Measurements from ENCODE around the gene METTL15. TPM values are rescaled to one million over a fixed set of nuclear protein-coding genes. Genes with fewer than 3 reads are reported as not detected.

The METTL15 gene
- total RNA-seq, 1 experiment from 2014 or later = 9.1 TPM

- no peak overlapping the region for H2BK12ac ChIP-seq (ENCODE audit: insufficient read length, low read depth, low read length)
- H2AFZ ChIP-seq (ENCODE audit: low read length) = no peak overlapping the region
- H3K14ac ChIP-seq (ENCODE audit: insufficient read depth, low read length) = peak overlapping the region; percentile 72; the same call in 1 of the 2 replicates
- peak overlapping the region; percentile 84 for H3K18ac ChIP-seq (ENCODE audit: insufficient read length, low read depth, low read length)
- H2BK5ac ChIP-seq (ENCODE audit: insufficient read length, low read length) = no peak overlapping the region
- no peak overlapping the region for H4K91ac ChIP-seq (ENCODE audit: insufficient read length, low read depth, low read length)
- no peak overlapping the region; the same call in 1 of the 2 replicates for H3K4ac ChIP-seq (ENCODE audit: low read depth, low read length)
- peak overlapping the region; percentile 97 to 99 for H3K4me3 Mint-ChIP-seq
- no peak overlapping the region for H4K5ac ChIP-seq (ENCODE audit: insufficient read length, low read depth, low read length)
- no peak overlapping the region for H3T11ph ChIP-seq (ENCODE audit: low read length)
- peaks cover 6% of the 10 kb centered on the region; the same call in 1 of the 2 replicates for H3K79me2 ChIP-seq (ENCODE audit: insufficient read depth, low read length)
- no peaks in the 10 kb centered on the region; a peak in 1 of 7 replicates for H3K36me3 Mint-ChIP-seq (ENCODE audit: insufficient read depth in 1 of 3, low read depth in 3 of 3)
- peak overlapping the region; percentile 99 to 100 (median 99) for H3K27ac Mint-ChIP-seq
- no peak overlapping the region for H2BK15ac ChIP-seq (ENCODE audit: low read depth, low read length)
- no peak overlapping the region for H2AK5ac ChIP-seq (ENCODE audit: insufficient read length, low read length)
- H3K4me1 ChIP-seq (ENCODE audit: insufficient read depth, low read length) = no peaks in the 10 kb centered on the region
- no peak overlapping the region for H3K56ac ChIP-seq (ENCODE audit: insufficient read length, low read depth, low read length)
- H4K20me1 ChIP-seq (ENCODE audit: control insufficient read depth, insufficient read depth, insufficient read length) = no peaks in the 10 kb centered on the region
- peaks cover 7% of the 10 kb centered on the region for H3K23me2 ChIP-seq (ENCODE audit: insufficient read length, low read depth, low read length, poor library complexity, severe bottlenecking)
- WGBS (ENCODE audit: extremely low coverage, insufficient read length, low lambda C conversion rate) = no CpG with 5 or more reads among the region's 11 CpGs
- peak overlapping the region; percentile 83 for H3K9ac ChIP-seq (ENCODE audit: extremely low read depth, insufficient read length, low read length)
- no peaks in the 10 kb centered on the region for H3K27me3 Mint-ChIP-seq (ENCODE audit: low read depth)
- H2BK120ac ChIP-seq (ENCODE audit: low read depth, low read length, poor library complexity, severe bottlenecking) = no peak overlapping the region
- DNase-seq = no peak
- no peak overlapping the region for H3K23ac ChIP-seq (ENCODE audit: insufficient read length, low read depth, low read length)
- peaks cover 35 to 40% of the 10 kb centered on the region in 2 experiments for H3K4me1 Mint-ChIP-seq
- H3K4me2 ChIP-seq (ENCODE audit: insufficient read depth, insufficient read length, low read length) = peak overlapping the region; percentile 77
- no peaks in the 10 kb centered on the region for H3K9me3 Mint-ChIP-seq
- no peak for TF ChIP-seq CTCF (conservative IDR thresholded peaks at IDR 0.05)
- no peaks in the 10 kb centered on the region for H3K27me3 ChIP-seq (ENCODE audit: insufficient read depth, low read length)
- H3K27ac ChIP-seq (ENCODE audit: insufficient read length, low read depth, low read length) = no peak overlapping the region
- H3K79me1 ChIP-seq (ENCODE audit: insufficient read depth, low read depth, low read length, poor library complexity, severe bottlenecking) = peaks cover 3% of the 10 kb centered on the region
- no peak overlapping the region for H4K8ac ChIP-seq (replicated peaks; ENCODE audit: insufficient read length, low read depth, low read length)
- no peak overlapping the region for H2BK20ac ChIP-seq (ENCODE audit: low read depth, low read length, poor library complexity, severe bottlenecking)
- no peaks in the 10 kb centered on the region for H3K9me3 ChIP-seq (ENCODE audit: control insufficient read depth, low read depth, low read length)
These were observed 918 bp upstream of the METTL15 start for GRCh38 chr11:28107191-28107749.
